ENCODE measurements around the gene VSTM2B. TPM values are rescaled to one million over a fixed set of nuclear protein-coding genes. Genes with fewer than 3 reads are reported as not detected.

The VSTM2B gene
- total RNA-seq, 1 donor from 2014 or later, result not detected

DNA sequence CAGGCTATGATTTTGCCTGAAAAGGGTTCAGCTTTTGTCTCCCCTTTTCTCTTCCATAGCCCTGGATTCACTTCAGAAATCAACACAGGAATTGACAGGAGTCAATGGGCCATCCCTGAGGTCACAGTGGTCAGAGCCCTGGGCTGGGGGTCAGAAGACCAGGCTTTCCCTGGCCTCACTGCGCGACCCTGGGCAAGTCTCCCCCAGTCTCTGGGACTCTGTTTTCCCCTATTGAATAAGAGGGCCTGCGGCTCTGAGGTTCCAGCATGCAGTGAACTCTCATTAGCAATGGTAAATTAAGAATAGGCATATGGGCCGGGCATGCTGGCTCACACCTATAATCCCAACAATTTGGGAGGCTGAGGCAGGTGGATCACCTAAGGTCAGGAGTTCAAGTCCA, 30.7 kb upstream of the VSTM2B start:
- no peak for DNase-seq (ENCODE audit: low spot score)
- intact Hi-C loops (cut with DNase I), result no loop called here

- DNase-seq (ENCODE audit: low spot score), result no peak
- intact Hi-C loops (cut with DNase I), result no loop called here
Observed at GRCh38 chr19:29495901-29496441, 29.8 kb upstream of the VSTM2B start.

DNA sequence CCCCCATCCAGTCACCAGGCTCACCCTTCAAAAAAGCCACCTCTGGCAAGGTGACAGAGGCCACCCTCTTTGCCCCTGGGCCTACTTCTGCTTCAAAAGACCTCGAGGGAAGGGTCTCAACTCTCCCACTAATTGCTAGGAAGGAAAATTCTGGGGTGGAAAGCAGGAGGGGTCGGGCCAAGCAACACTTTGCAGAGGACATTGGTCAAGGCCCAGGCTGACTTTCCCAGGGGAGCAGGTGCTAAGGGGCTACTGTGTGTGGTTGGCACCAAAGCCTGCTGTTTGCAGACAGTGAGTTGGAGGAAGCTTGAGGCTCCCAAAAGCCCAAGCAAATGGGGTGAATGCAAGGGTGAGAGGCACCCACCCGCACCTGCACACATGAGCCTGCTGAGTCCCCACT, 28.6 kb upstream of the VSTM2B start:
- peak; percentile 53 for DNase-seq (ENCODE audit: low spot score)
- intact Hi-C loops (cut with DNase I), result no loop called here

- peak; percentile 55 for DNase-seq (ENCODE audit: low spot score)
- intact Hi-C loops (cut with DNase I), result no loop called here
Observed at GRCh38 chr19:29497686-29498436, 27.9 kb upstream of the VSTM2B start.

- no peak for DNase-seq (ENCODE audit: low spot score)
Observed at GRCh38 chr19:29499261-29499920, 26.4 kb upstream of the VSTM2B start.

DNA sequence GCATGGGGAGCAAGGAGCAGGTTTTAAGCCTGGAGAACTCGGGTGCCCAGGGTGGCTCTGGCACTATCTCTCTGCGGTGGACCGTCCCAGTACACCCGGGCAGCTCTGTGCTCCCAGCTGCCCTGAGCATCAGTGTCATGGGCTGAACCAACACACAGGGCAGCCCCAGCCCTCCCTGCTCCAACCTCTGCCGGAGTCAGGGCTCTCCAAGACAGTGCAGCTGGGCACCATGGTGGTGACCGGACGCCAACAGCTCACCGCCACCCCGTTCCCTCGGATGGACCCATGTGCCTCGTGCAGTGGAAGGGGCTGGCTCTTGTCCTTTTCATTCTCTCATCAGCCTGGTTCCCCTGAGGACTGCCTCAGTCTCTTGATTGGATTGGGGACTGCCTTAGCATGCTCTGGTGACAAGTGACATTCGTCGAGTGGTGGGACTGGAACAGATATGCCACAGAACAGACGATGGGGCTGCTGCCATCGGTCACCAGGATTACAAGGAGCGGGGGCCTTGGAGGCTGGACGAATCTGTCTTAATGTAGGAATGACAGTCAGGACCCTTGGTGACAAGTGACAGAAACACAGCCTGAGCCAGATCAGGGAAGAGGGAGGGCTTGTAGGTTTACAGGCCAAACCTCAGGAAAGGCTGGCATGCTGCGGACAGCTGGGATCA, 25.7 kb upstream of the VSTM2B start:
- no peak for DNase-seq (ENCODE audit: low spot score)
- intact Hi-C loops (cut with DNase I), result no loop called here

More at GRCh38 chr19:29499261-29499920, 26.4 kb upstream of the VSTM2B start:
- intact Hi-C loops (cut with DNase I), result no loop called here

DNA sequence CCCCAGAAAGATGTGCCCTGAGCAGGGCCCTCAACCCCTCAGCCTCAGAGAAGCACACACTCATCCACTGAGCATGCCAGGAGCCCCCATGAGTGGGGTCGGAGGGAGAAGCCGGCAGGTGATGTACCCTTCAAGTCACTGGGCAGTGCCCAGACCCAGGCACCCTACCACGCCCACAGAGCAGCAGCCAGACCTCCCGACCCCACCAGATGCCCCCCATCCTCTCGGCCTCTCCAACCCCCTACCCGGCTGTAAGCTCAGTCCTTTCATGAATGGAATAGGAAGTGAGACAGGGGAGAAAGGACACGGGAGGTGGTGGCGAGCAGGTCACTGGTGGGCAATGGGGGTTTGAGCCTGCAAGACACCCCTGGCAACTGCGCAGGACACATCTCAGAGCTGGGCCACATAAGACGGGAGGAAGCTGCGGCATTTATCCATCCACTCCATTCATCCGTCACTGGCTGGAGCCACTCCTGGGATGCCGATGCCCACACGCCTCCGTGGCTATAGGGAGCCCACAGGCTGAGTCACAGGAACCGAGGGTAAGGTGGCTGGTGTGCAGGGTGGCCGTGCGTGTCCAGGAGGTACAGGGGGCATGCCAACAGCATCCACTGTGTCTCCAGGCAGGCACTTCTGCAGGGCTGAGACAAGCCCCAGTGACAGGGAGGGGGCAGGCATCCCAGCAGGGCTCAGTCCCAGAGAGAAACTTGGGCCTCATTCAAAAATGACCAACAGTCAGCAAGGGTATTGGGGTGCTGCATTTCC, 23.8 kb upstream of the VSTM2B start:
- DNase-seq (ENCODE audit: low spot score), result no peak
- intact Hi-C loops (cut with DNase I), result no loop called here

DNA sequence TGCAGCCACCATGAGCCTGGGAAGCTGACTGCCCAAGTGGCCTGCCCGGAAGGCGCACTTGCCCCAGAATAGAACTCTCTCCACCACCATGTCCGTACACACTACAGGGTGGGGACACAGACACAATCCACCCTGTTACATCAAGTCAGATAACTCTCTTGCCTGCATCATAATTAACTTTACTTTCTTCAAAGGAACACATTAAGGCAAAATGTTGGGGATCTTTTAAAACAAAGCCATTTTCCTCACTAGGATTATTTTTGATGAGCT, 23.3 kb upstream of the VSTM2B start:
- DNase-seq (ENCODE audit: low spot score), result no peak
- intact Hi-C loops (cut with DNase I), result no loop called here

- DNase-seq (ENCODE audit: low spot score), result no peak
Observed at GRCh38 chr19:29503140-29503758, 22.5 kb upstream of the VSTM2B start.

GRCh38 chr19:29503785-29504184, 22.0 kb upstream of the VSTM2B start:
- intact Hi-C loops (cut with DNase I), result no loop called here

More at GRCh38 chr19:29503140-29503758, 22.5 kb upstream of the VSTM2B start:
- intact Hi-C loops (cut with DNase I), result no loop called here

DNA sequence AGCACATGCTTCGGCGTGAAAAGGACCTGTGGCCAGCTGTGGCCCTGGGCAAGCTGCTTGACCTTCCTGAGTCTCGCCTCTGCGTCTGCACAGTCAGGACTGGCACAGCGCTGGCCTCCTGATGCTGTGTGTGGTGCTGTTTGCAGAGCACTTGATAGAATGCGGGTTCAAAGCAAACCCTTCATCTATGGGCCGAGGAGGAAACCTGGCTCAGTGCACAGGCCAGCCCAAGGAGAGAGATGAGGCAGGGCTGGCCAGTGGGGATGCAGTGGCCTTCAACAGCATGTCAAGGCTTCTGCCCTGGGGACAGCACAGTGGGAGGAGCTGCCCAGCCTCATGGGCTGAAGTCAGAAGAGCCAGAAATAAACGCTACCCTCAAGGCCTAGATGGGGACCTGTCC, 21.3 kb upstream of the VSTM2B start:
- intact Hi-C loops (cut with DNase I), result no loop called here

More at GRCh38 chr19:29503785-29504184, 22.0 kb upstream of the VSTM2B start:
- DNase-seq (ENCODE audit: low spot score), result no peak

GRCh38 chr19:29505097-29505824, 20.5 kb upstream of the VSTM2B start:
- no peak for DNase-seq (ENCODE audit: low spot score)
- intact Hi-C loops (cut with DNase I), result no loop called here

More for the DNA sequence above, 21.3 kb upstream of the VSTM2B start:
- DNase-seq (ENCODE audit: low spot score), result no peak

- no peak for DNase-seq (ENCODE audit: low spot score)
- intact Hi-C loops (cut with DNase I), result no loop called here
Observed at GRCh38 chr19:29506619-29506911, 19.2 kb upstream of the VSTM2B start.

DNA sequence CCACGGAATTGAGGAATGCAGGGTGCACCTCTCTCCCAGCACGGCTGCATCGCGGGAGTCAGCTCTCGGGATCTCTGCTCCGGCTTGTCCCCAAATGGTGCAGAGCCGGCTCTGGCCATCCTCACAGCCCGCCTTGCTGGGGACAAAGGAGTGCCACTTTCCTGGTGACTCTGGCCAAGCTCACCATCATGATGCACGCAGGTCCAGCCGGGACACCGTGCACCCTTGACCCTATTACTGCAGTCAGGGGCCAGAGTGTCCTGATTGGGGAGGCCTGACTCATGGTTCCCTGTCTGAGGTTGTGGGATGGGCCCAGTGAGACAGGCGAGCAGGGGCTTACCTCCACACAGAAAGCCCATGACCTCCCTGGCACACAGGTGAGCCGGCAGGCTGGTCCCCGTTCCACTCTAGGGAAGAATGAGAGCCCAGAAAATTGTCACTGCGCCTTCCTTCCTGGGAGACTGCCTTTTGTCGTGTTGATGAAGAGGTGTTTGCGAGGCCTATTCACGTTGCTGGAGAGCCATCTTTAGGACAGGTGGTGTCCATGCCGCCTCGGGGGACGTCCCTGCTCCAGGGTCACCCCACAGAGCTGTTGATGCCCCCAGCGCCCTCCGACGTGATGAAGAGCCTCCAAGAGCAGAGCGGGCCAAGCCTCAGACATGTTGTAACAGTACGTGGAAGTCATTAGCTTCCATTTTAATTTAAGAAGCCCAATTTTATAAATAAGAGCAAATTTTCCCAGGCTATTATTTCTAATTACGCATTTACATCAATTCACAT, 18.5 kb upstream of the VSTM2B start:
- intact Hi-C loops (cut with DNase I), result no loop called here
- DNase-seq (ENCODE audit: low spot score), result no peak

- DNase-seq (ENCODE audit: low spot score), result no peak
- intact Hi-C loops (cut with DNase I), result no loop called here
Observed at GRCh38 chr19:29508181-29508580, 17.6 kb upstream of the VSTM2B start.

GRCh38 chr19:29509456-29509855, 16.3 kb upstream of the VSTM2B start:
- intact Hi-C loops (cut with DNase I), result no loop called here
- DNase-seq (ENCODE audit: low spot score), result no peak

- DNase-seq (ENCODE audit: low spot score), result no peak
- intact Hi-C loops (cut with DNase I), result no loop called here
Observed at GRCh38 chr19:29510701-29511265, 15.0 kb upstream of the VSTM2B start.

DNA sequence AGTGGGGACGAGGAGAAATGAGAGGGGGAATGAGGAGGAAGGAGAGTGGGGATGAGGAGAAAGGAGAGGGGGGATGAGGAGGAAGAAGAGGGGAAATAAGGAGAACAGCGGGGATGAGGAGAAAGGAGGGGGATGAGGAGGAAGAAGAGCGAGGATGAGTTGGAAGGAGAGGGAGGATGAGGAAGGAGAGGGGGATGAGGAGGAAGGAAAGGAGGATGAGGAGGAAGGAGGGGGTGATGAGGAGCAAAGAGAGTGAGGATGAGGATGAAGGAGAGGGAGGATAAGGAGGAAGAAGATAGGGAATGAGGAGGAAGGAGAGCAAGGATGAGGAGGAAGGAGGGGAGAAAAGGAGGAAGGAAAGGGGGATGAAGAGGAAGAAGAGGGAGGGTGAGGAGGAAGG, 14.0 kb upstream of the VSTM2B start:
- DNase-seq (ENCODE audit: low spot score), result no peak
- intact Hi-C loops (cut with DNase I), result no loop called here

Data from cardiac septum (tissue), 1 donor.